Bone marrow (tissue), 2 donors: Measurements from ENCODE around the gene SAMD4A.
A peak's percentile ranks its signal among the peaks of the same experiment; 100 is the strongest.

Experiments used
- DNase-seq, 2 donors: peaks; one replicate each; lab custom pipeline; 2025; lab: John Stamatoyannopoulos, UW

The SAMD4A gene

GRCh38 chr14:54763761-54764160 is 196.8 kb downstream of the SAMD4A start:
- DNase-seq: no peak

GRCh38 chr14:54766276-54767138 is 199.6 kb downstream of the SAMD4A start:
- DNase-seq: no peak

DNA sequence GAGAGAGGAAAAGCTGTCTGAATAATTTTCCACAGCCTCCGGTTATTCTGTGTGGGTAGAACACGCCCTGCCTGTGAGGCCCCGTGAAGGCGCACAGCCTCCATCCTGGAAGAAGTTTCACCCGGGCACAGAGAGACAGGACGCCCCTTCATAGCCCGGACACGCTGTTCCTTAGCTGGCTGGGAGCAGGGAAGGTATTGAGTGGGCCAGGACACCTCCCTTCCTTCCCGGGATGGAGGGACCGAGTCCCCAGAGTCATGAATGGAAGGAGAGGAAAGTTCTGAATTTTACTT is 200.2 kb downstream of the SAMD4A start:
- DNase-seq: no peak

GRCh38 chr14:54767450-54767849 is 200.5 kb downstream of the SAMD4A start:
- DNase-seq: no peak

- DNase-seq: no peak
Measured at GRCh38 chr14:54768501-54769129, 201.7 kb downstream of the SAMD4A start.

GRCh38 chr14:54769951-54770863 is 203.3 kb downstream of the SAMD4A start:
- no peak for DNase-seq

GRCh38 chr14:54771411-54772027 is 204.6 kb downstream of the SAMD4A start:
- DNase-seq: no peak

- DNase-seq: no peak
Measured at GRCh38 chr14:54772451-54772881, 205.5 kb downstream of the SAMD4A start.

DNA sequence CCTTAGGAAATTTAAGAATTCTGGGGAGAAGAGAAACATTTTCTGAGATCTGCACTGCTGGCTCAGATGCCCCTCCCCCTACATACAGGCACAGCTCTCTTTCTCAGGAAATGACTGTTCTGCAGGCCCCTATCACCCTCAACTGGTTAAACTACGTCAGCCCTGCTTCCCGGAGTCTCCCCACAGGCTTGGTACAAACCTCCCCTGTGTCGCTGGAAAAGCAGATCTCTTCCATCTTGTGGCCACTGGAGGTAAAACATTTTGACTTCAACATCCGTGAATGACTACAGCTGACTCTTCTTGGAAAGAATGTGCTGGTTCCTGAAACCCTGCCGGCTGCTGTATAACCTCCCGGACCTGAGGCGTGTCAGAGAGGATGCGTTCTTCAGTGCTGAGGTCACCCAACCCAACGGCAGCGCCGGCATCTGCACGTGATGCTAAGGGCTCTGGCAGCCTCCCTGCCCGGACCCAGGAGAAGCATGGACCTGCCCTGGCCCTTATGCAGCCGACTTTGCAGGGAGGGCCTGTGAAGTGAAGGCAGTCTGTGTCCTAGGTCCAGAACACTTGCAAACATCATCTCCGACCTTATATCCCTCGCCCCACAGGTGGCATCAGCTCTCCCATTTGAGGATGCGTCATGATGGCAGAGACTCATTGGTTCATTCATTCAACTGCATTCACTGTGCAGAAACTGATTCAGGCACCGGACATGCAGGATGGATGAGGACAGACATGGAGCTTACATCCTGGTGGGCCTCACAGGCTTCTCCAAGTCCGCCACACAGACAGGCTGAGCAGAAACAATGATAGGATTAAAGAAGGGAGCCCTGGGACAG is 206.5 kb downstream of the SAMD4A start:
- peak; percentile 57 to 91 for DNase-seq

DNA sequence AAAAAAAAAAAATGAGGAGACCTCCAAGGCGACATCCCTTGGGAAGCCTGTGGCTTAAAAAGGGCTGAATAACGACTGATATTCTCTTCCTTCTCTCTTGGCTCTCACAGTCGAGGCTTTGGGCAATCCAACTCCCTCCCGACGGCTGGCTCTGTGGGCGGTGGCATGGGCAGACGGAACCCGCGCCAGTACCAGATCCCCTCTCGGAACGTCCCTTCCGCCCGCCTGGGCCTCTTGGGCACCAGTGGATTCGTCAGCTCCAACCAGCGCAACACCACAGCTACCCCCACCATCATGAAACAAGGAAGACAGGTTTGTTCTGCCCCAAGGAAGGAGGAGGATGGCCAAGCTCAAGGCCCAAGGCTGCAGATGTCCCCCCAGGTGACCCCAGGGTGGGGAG is 207.9 kb downstream of the SAMD4A start:
- DNase-seq: no peak

DNA sequence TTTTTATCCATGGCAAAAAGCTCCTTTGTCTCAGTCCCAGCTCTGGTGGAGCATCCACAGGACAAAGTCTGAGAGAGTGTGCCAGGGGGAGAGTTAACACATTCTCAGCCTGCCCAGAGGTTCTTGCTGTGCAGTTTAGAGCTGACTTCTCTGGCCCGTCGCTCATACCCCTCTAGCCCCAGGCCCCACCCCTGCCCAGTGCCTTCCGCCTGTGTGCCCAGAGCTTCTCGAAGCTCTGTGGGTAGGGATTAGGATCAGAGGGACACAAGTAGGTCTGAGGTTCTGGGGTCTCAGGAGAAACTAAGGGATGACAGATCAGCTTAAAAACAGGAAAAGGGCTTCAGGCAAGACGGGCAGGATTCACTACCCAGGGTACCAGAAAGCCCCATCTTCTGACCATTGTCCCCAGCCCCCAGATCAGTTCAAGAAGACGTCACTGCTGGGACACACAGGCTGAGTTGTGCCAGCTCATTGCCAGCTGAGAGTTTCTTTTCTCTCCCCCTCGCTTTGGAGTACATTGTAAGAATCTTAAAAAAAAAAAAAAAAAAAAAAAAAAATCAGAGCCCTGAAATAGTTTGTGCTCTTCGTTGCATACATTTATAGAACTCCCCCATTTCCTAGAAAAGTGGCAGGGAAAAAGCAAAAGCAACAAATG is 208.7 kb downstream of the SAMD4A start:
- no peak for DNase-seq

DNA sequence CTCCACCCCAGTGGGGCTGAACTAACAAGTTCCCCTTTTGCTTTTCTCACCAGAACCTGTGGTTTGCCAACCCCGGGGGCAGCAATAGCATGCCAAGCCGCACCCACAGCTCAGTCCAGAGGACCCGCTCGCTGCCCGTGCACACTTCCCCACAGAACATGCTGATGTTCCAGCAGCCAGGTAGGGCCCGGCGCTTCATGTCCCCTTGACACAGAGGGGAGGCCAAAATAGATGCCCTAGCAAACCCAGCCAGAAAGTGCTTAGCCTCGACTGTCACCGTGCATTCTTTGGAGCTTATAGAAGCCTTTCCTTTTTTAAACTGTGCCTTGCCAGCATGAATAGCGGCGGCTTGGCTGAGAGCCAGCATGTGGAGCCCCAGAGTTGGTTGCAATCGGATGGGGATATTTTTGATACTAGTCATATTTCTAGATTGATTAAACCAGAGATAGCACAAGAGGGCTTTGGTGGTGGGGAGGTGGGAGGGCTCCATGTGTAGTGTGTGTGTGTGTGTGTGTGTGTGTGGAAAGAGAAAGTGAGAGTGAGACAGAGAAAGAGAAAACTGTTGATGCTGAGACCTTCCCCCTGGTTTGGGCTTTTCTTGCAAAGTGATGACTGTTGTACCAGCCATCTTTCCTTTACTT is 209.6 kb downstream of the SAMD4A start:
- DNase-seq: peak; percentile 47 to 54

- no peak for DNase-seq
Measured at GRCh38 chr14:54777395-54777794, 210.5 kb downstream of the SAMD4A start.

DNA sequence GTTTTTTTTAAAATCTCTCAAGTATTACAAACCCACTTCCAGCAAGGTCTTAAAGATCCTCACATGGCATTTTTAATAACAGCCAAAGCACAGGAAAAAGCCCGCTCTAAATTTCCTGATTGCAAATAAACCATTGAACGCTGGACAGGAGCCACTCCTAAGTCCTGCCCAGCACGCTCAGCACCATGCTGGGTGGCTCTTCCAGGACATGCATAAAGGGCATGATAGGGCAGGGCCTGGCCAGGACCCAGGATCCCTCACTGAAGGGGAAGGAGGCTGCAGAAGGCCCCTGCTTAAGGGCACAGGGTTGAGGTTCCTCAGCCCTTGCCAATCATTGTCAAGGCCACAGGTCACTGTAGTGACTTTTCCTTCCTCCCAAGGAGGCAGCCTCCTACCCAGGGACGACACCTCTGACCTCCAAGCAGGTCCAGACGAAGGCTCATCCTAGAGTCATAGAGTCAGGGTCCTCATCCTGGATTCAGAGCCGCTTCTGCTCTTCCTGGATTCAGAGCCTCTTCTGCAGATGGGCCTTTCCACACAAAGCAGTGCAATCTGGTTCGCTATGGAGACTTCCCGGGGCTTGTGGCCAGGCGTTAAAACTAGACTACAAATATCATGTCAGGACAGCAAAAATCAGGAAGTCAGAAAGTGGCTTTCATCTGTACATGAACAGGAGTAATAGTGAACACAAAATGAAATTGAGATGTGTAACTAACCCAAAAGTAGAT is 211.9 kb downstream of the SAMD4A start:
- no peak for DNase-seq

DNA sequence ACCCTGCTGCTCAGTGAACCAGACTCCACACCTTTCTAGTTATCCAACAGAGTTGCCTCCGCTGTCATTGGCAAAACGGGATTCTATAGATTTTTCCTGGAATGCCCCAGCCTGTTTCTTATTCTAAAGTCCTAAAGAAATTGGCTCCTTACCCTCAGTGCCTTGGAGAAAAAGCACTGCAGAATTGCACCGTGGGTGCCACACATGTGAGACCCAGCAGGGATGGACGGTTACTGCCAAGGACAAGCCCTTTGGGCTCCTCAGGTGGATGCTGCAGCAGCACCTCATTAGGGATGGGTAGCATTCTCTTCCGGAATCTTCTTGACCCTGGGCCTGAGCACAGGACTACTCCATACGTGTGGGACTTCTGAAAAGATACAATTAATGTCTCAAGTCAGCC is 214.2 kb downstream of the SAMD4A start:
- no peak for DNase-seq

DNA sequence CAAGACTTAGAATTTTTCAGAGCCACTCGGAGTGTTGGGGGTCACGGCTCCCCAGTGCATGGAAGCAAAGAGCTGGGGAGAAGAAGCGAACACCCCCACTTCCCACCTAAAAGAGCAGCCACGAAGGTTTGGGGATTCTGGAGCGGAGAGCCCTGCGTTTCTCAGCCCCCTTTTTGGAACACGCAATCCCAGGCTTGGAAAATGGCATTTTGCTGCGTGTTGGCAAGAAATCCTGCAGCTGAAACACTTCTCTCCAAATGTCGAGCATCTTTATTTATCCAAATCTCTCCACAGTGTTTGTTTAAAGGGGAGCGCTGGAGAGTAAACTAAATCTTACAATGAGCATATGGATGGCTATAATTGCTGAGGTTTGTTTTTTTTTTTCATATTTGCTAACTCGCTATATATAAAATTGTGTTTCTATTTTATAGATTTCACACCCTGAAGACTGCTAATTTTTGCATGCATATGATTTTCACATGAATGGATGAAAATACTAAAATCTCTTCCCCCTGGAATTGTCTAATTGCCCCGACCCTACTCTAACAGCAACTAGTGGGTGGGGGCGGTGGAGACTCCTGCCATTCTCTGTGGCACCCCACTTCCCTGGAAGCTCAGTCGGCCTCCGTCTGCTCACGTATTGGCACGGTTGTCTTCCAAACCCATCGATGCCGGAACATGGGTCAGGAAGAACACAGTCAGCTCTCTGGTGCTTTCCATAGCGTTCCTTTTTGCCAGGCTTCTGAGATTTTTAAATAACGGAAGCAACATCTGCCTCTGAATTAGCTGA is 215.2 kb downstream of the SAMD4A start:
- DNase-seq: no peak

DNA sequence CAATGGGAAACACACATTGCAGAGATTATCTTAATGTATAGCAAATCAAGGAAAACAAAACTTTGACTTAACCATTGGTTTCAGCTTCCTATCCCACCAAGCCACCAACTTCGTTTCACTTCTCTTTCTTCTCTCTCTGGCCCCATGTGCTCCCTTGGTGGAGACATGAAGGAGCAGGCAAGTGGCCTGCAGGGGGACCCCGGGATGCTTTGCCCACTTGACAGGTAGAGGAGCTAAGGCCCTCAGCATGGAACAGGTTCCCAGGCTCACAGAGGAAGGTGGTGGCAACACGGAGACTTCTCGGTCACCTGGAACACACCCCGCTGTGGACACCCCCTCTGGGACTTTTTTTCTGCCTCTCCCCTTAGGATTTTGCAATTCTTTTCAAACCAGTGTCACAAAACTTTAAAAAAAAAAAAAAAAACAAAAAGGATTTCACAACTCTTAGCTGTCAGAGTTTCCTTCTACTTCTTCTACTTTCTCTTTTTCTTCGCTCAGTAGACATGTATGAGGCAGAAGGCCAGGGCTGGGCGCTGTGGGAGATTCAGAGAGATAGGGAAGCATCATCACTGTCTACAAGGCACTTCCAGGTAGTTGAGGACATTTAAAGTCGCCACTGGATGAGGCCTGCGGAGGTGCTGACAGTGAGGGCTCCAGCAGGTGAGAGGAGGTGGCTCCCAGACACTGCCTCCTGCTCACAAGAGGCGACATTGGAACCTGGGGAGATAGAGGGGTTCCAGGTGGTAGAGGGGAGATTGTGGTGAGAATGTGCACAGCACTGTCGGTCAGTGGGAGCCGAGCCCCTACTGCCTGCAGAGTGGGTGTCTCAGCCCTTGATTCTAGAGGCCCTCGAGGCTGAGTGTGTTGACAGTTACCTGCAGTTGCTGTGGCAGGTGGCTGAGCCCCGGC is 216.1 kb downstream of the SAMD4A start:
- DNase-seq: peak in 1 of 2 donors; percentile 50

- no peak for DNase-seq
Measured at GRCh38 chr14:54783660-54784015, 216.7 kb downstream of the SAMD4A start.
